ENCODE measurements around the gene SREBF2. TPM values are rescaled to one million over a fixed set of nuclear protein-coding genes. Genes with fewer than 3 reads are reported as not detected.

SREBF2 gene
- total and polyA plus RNA-seq, 10 of the 15 experiments (the other 5 are each of a cell fraction or from before 2014, with no cell fraction given): 2.4 to 177 (median 78.8) TPM

DNA sequence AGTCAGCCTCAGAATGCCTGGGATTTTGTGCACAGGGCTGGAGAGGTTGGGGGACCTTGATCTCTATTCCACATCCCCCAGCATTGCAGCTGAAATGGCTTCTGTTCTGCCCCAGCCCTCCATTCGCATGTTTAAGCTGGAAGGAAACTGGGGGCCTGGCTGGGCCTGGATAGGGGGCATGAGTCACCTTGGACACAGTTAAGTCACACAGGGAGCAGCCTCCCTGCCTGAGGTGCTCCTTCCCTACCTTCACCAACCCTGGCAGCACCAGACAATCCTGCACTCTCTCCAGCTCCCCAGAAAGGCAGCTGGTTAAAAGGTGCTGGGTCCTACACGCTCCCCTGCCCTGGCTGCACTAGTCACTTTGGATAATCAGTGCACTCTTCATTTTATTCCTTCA lies 119.8 kb downstream of the SREBF2 start:
- CTCF ChIA-PET: interaction anchor here (1.1 to 4.1 kb wide), 10 partner anchors 9 to 255 kb away, joined by 3 to 27 read pairs (median 5); partner anchors contain the start of genes MEI1 and WBP2NL
- RAD21 ChIA-PET (ENCODE audit: unreplicated experiment): interaction anchor here (0.8 to 7.9 kb wide), 5 partner anchors 9 to 160 kb away, joined by 4 to 115 read pairs (median 8); partner anchors contain the start of gene TNFRSF13C
- Histone ChIP-seq H2AFZ (ENCODE audit: control insufficient read depth, low read depth, low read length) (no peak overlapping the region), H3K9ac (ENCODE audit: control insufficient read depth, insufficient read depth, low read length) (no peak overlapping the region), H3K36me3 (ENCODE audit: control insufficient read depth in 2 of 2, insufficient read depth in 2 of 2, low read length in 1 of 2) (no peaks in the 10 kb centered on the region), H3K27me3 (replicated peaks in 1 of 2; ENCODE audit: control insufficient read depth in 2 of 2, insufficient read depth in 2 of 2, low read length in 1 of 2) (no peaks in the 10 kb centered on the region), H3K9me3 (replicated peaks; ENCODE audit: control insufficient read depth, insufficient read depth, low read length) (no peaks in the 10 kb centered on the region), H3K4me1 (ENCODE audit: control insufficient read depth, insufficient read depth, low read length) (peaks cover 35% of the 10 kb centered on the region), H3K27ac (ENCODE audit: control insufficient read depth, insufficient read depth) (no peak overlapping the region), H3K4me3 (no peak overlapping the region), H4K20me1 (ENCODE audit: control insufficient read depth, insufficient read depth) (no peaks in the 10 kb centered on the region), H3K79me2 (ENCODE audit: control insufficient read depth, insufficient read depth, low read length) (peaks cover 6% of the 10 kb centered on the region), H3K4me2 (ENCODE audit: control insufficient read depth, insufficient read depth) (no peak overlapping the region)
- 59% methylated on average over 2 of the region's 2 CpGs for WGBS (ENCODE audit: insufficient coverage, insufficient replicate concordance, low lambda C conversion rate, missing lambda C conversion rate)
- in situ Hi-C loops (cut with MboI): no loop called here
- SMC1A ChIA-PET (ENCODE audit: uncharacterized antibody, unreplicated experiment): interaction anchor here (1.1 to 4.3 kb wide), 5 partner anchors 9 to 254 kb away, joined by 3 to 31 read pairs (median 4); partner anchors contain the start of genes MEI1 and TNFRSF13C
- POLR2A ChIA-PET: interaction anchor here (0.6 to 8.3 kb wide), 7 partner anchors 16 to 484 kb away, joined by 3 to 145 read pairs (median 3); partner anchors contain the start of gene TNFRSF13C
- TF ChIP-seq MTA2 (IDR thresholded peaks at IDR 0.05; ENCODE audit: low read depth): no peak
- DNase-seq (ENCODE audit: low read depth, low spot score) (no peak), FAIRE-seq (no peak), ATAC-seq (no peak)
- intact Hi-C loops (cut with micrococcal nuclease; ENCODE audit: unreplicated experiment): loop anchor here (5.0 kb wide), 1 partner anchor 160 kb away; no protein-coding TSS in a partner anchor
- BruUV-seq (replicated peaks): no TSS peak

MicroRNAs within 50 kb of the gene (microRNA counts, 767-probe panel; counts per million panel counts)
- 3,134 counts per million, percentile 89 among the panel's probes with 10 or more counts for microRNA hsa-miR-33a-5p

Small RNA genes lying within 50 kb of the gene (microRNA-seq; reads per million reads assigned to microRNA genes)
- gene MIR33A: 533 reads per million, percentile 85 among the genes with 10 or more reads in this experiment

Small RNA genes lying within 50 kb of the gene (small RNA-seq; reads per million reads assigned to genes)
- gene MIR33A: 72.3 reads per million, percentile 99 among the genes with 10 or more reads in this experiment

Other genes with a start within 250 kb of the SREBF2 start
Only the 7 nearest of the 14 such genes appear.
- gene SNU13, start 144.2 kb upstream of the SREBF2 start, total RNA-seq (2014; rRNA removed): 196 and 204 TPM in 2 replicates
- gene SNU13, start 144.2 kb upstream of the SREBF2 start, total RNA-seq (2014; rRNA removed; fragmentation: Illumina TruSeq; extraction: Trizol): 153 and 157 TPM in 2 replicates
- gene SNU13, start 144.2 kb upstream of the SREBF2 start, total RNA-seq (2021): 232 and 236 TPM in 2 replicates
- gene SNU13, start 144.2 kb upstream of the SREBF2 start, polyA plus RNA-seq (2011; rRNA removed): 158 and 265 TPM in 2 replicates
- 123 and 211 TPM in 2 replicates for gene SNU13, start 144.2 kb upstream of the SREBF2 start, polyA plus RNA-seq (2014; fragmentation: Illumina TruSeq; extraction: Trizol)
- gene SNU13, start 144.2 kb upstream of the SREBF2 start, polyA plus RNA-seq (2014; fragmentation: Nextera tagmentation; extraction: Ambion mirVana): 100 to 1,000 TPM; 611 to 870 TPM
- 246 and 249 TPM in 2 replicates for gene SNU13, start 144.2 kb upstream of the SREBF2 start, polyA plus RNA-seq (2014; rRNA removed)
- gene SNU13, start 144.2 kb upstream of the SREBF2 start, polyA plus RNA-seq (2016; fragmentation: Nextera tagmentation; extraction: Ambion mirVana): 100 to 1,000 TPM; 457 to 472 TPM
- gene MEI1, start 133.6 kb upstream of the SREBF2 start, total RNA-seq (2014; rRNA removed): 33.4 and 42.2 TPM in 2 replicates
- 28.1 and 30.3 TPM in 2 replicates for gene MEI1, start 133.6 kb upstream of the SREBF2 start, total RNA-seq (2014; rRNA removed; fragmentation: Illumina TruSeq; extraction: Trizol)
- gene MEI1, start 133.6 kb upstream of the SREBF2 start, total RNA-seq (2021): 31.0 and 33.1 TPM in 2 replicates
- 30.6 and 33.9 TPM in 2 replicates for gene MEI1, start 133.6 kb upstream of the SREBF2 start, polyA plus RNA-seq (2011; rRNA removed)
- 19.2 and 27.9 TPM in 2 replicates for gene MEI1, start 133.6 kb upstream of the SREBF2 start, polyA plus RNA-seq (2014; fragmentation: Illumina TruSeq; extraction: Trizol)
- gene MEI1, start 133.6 kb upstream of the SREBF2 start, polyA plus RNA-seq (2014; fragmentation: Nextera tagmentation; extraction: Ambion mirVana): 10 to 100 TPM; 32.3 to 37.7 TPM
- gene MEI1, start 133.6 kb upstream of the SREBF2 start, polyA plus RNA-seq (2014; rRNA removed): 44.8 and 47.3 TPM in 2 replicates
- gene MEI1, start 133.6 kb upstream of the SREBF2 start, polyA plus RNA-seq (2016; fragmentation: Nextera tagmentation; extraction: Ambion mirVana): 10 to 100 TPM; 48.8 to 48.9 TPM
- 14.5 and 15.8 TPM in 2 replicates for gene CCDC134, start 32.4 kb upstream of the SREBF2 start, total RNA-seq (2014; rRNA removed)
- gene CCDC134, start 32.4 kb upstream of the SREBF2 start, total RNA-seq (2014; rRNA removed; fragmentation: Illumina TruSeq; extraction: Trizol): 11.8 and 13.6 TPM in 2 replicates
- 18.2 and 19.3 TPM in 2 replicates for gene CCDC134, start 32.4 kb upstream of the SREBF2 start, total RNA-seq (2021)
- gene CCDC134, start 32.4 kb upstream of the SREBF2 start, polyA plus RNA-seq (2011; rRNA removed): 4.7 and 8.2 TPM in 2 replicates
- gene CCDC134, start 32.4 kb upstream of the SREBF2 start, polyA plus RNA-seq (2014; fragmentation: Illumina TruSeq; extraction: Trizol): 9.1 and 10.6 TPM in 2 replicates
- 1 to 10 TPM in 1 of 2 experiments, under 1 TPM in 1; 0.35 to 1.2 TPM for gene CCDC134, start 32.4 kb upstream of the SREBF2 start, polyA plus RNA-seq (2014; fragmentation: Nextera tagmentation; extraction: Ambion mirVana)
- 10.7 and 14.0 TPM in 2 replicates for gene CCDC134, start 32.4 kb upstream of the SREBF2 start, polyA plus RNA-seq (2014; rRNA removed)
- 10 to 100 TPM; 12.8 to 14.4 TPM for gene CCDC134, start 32.4 kb upstream of the SREBF2 start, polyA plus RNA-seq (2016; fragmentation: Nextera tagmentation; extraction: Ambion mirVana)
- gene SHISA8, start 82.0 kb downstream of the SREBF2 start, total RNA-seq (2014; rRNA removed): 3.6 and 6.8 TPM in 2 replicates
- gene SHISA8, start 82.0 kb downstream of the SREBF2 start, total RNA-seq (2014; rRNA removed; fragmentation: Illumina TruSeq; extraction: Trizol): 0.22 and 0.28 TPM in 2 replicates
- 8.6 and 10.1 TPM in 2 replicates for gene SHISA8, start 82.0 kb downstream of the SREBF2 start, total RNA-seq (2021)
- gene SHISA8, start 82.0 kb downstream of the SREBF2 start, polyA plus RNA-seq (2011; rRNA removed): 0.06 and 0.08 TPM in 2 replicates
- 0.06 TPM in 1 of 2 replicates, not detected in the other for gene SHISA8, start 82.0 kb downstream of the SREBF2 start, polyA plus RNA-seq (2014; fragmentation: Illumina TruSeq; extraction: Trizol)
- under 1 TPM; 0.13 to 0.40 TPM for gene SHISA8, start 82.0 kb downstream of the SREBF2 start, polyA plus RNA-seq (2014; fragmentation: Nextera tagmentation; extraction: Ambion mirVana)
- gene SHISA8, start 82.0 kb downstream of the SREBF2 start, polyA plus RNA-seq (2014; rRNA removed): 5.9 and 6.5 TPM in 2 replicates
- under 1 TPM; 0.20 to 0.27 TPM for gene SHISA8, start 82.0 kb downstream of the SREBF2 start, polyA plus RNA-seq (2016; fragmentation: Nextera tagmentation; extraction: Ambion mirVana)
- gene TNFRSF13C, start 93.7 kb downstream of the SREBF2 start, total RNA-seq (2014; rRNA removed): 35.9 and 37.6 TPM in 2 replicates
- 22.3 and 23.2 TPM in 2 replicates for gene TNFRSF13C, start 93.7 kb downstream of the SREBF2 start, total RNA-seq (2014; rRNA removed; fragmentation: Illumina TruSeq; extraction: Trizol)
- 90.1 and 91.4 TPM in 2 replicates for gene TNFRSF13C, start 93.7 kb downstream of the SREBF2 start, total RNA-seq (2021)
- 9.7 and 16.4 TPM in 2 replicates for gene TNFRSF13C, start 93.7 kb downstream of the SREBF2 start, polyA plus RNA-seq (2011; rRNA removed)
- gene TNFRSF13C, start 93.7 kb downstream of the SREBF2 start, polyA plus RNA-seq (2014; fragmentation: Illumina TruSeq; extraction: Trizol): 20.6 and 26.9 TPM in 2 replicates
- gene TNFRSF13C, start 93.7 kb downstream of the SREBF2 start, polyA plus RNA-seq (2014; fragmentation: Nextera tagmentation; extraction: Ambion mirVana): 1 to 10 TPM; 6.9 to 9.6 TPM
- 42.3 and 43.0 TPM in 2 replicates for gene TNFRSF13C, start 93.7 kb downstream of the SREBF2 start, polyA plus RNA-seq (2014; rRNA removed)
- 10 to 100 TPM; 26.6 to 30.4 TPM for gene TNFRSF13C, start 93.7 kb downstream of the SREBF2 start, polyA plus RNA-seq (2016; fragmentation: Nextera tagmentation; extraction: Ambion mirVana)
- 145 and 158 TPM in 2 replicates for gene CENPM, start 114.0 kb downstream of the SREBF2 start, total RNA-seq (2014; rRNA removed)
- gene CENPM, start 114.0 kb downstream of the SREBF2 start, total RNA-seq (2014; rRNA removed; fragmentation: Illumina TruSeq; extraction: Trizol): 45.3 and 53.0 TPM in 2 replicates
- gene CENPM, start 114.0 kb downstream of the SREBF2 start, total RNA-seq (2021): 81.6 and 84.4 TPM in 2 replicates
- 26.6 and 67.9 TPM in 2 replicates for gene CENPM, start 114.0 kb downstream of the SREBF2 start, polyA plus RNA-seq (2011; rRNA removed)
- 9.8 and 38.9 TPM in 2 replicates for gene CENPM, start 114.0 kb downstream of the SREBF2 start, polyA plus RNA-seq (2014; fragmentation: Illumina TruSeq; extraction: Trizol)
- 10 to 100 TPM; 36.7 to 62.3 TPM for gene CENPM, start 114.0 kb downstream of the SREBF2 start, polyA plus RNA-seq (2014; fragmentation: Nextera tagmentation; extraction: Ambion mirVana)
- gene CENPM, start 114.0 kb downstream of the SREBF2 start, polyA plus RNA-seq (2014; rRNA removed): 126 and 148 TPM in 2 replicates
- 100 to 1,000 TPM; 177 to 212 TPM for gene CENPM, start 114.0 kb downstream of the SREBF2 start, polyA plus RNA-seq (2016; fragmentation: Nextera tagmentation; extraction: Ambion mirVana)
- 1.1 and 1.5 TPM in 2 replicates for gene SEPTIN3, start 136.3 kb downstream of the SREBF2 start, total RNA-seq (2014; rRNA removed)
- gene SEPTIN3, start 136.3 kb downstream of the SREBF2 start, total RNA-seq (2014; rRNA removed; fragmentation: Illumina TruSeq; extraction: Trizol): 1.3 and 1.4 TPM in 2 replicates
- 1.7 and 1.9 TPM in 2 replicates for gene SEPTIN3, start 136.3 kb downstream of the SREBF2 start, total RNA-seq (2021)
- 0.43 and 0.52 TPM in 2 replicates for gene SEPTIN3, start 136.3 kb downstream of the SREBF2 start, polyA plus RNA-seq (2011; rRNA removed)
- 3.1 TPM in 2 replicates for gene SEPTIN3, start 136.3 kb downstream of the SREBF2 start, polyA plus RNA-seq (2014; fragmentation: Illumina TruSeq; extraction: Trizol)
- gene SEPTIN3, start 136.3 kb downstream of the SREBF2 start, polyA plus RNA-seq (2014; fragmentation: Nextera tagmentation; extraction: Ambion mirVana): under 1 TPM; 0.39 to 0.60 TPM
- 1.5 and 1.8 TPM in 2 replicates for gene SEPTIN3, start 136.3 kb downstream of the SREBF2 start, polyA plus RNA-seq (2014; rRNA removed)
- under 1 TPM; 0.05 to 0.15 TPM for gene SEPTIN3, start 136.3 kb downstream of the SREBF2 start, polyA plus RNA-seq (2016; fragmentation: Nextera tagmentation; extraction: Ambion mirVana)